Spinal cord (tissue), 10 donors: Measurements from ENCODE around the gene GPR45. TPM values are rescaled to one million over a fixed set of nuclear protein-coding genes. Genes with fewer than 3 reads are reported as not detected.
"Not testable (repeated sequence)": the region's sequence is repeated elsewhere in the genome, so short reads cannot be mapped to it uniquely, and the experiment has no call there.

ENCODE experiments used
- DNase-seq, 6 donors: peaks; one replicate each; pipeline versions ENCODE4 v3.0.0 to v3.0.0-alpha.2; 2013 to 2015; ENCODE audit warnings: low spot score in 6 of 6, low read depth in 4 of 6
- H3K27ac ChIP-seq: one replicate; pipeline ENCODE4 v1.5.1; 2013; ENCODE audit warnings: low read depth, low read length, control low read depth
- H3K27me3 ChIP-seq: one replicate; pipeline ENCODE4 v1.6.1; 2013; ENCODE audit warnings: low read length; ENCODE audit not compliant: control insufficient read depth, insufficient read depth
- H3K36me3 ChIP-seq: one replicate; pipeline ENCODE4 v1.6.1; 2013; ENCODE audit warnings: low read length; ENCODE audit not compliant: control insufficient read depth, insufficient read depth
- H3K4me1 ChIP-seq: one replicate; pipeline ENCODE4 v1.6.1; 2013; ENCODE audit warnings: low read length; ENCODE audit not compliant: control insufficient read depth, insufficient read depth
- H3K4me3 ChIP-seq: one replicate; pipeline ENCODE4 v1.5.1; 2013; ENCODE audit warnings: low read depth, low read length, control low read depth
- H3K9me3 ChIP-seq: one replicate; pipeline ENCODE4 v1.6.1; 2013; ENCODE audit warnings: low read length; ENCODE audit not compliant: control insufficient read depth, insufficient read depth
- WGBS: methylation state at CpG from one replicate; pipeline ENCODE4 v1.1.5; 2013; ENCODE audit warnings: missing lambda C conversion rate; ENCODE audit not compliant: insufficient coverage; 5-methylcytosine and 5-hydroxymethylcytosine counted together
- polyA plus RNA-seq, 2 donors: library from polyadenylated mRNA; unstranded; fragments of 120-200 nt; gene quantifications; one replicate each; pipeline ENCODE4 v1.2.1, GENCODE V29; 2013; ENCODE audit not compliant: insufficient read length in 2 of 2
- total RNA-seq, 2 donors: library from RNA; depleted of rRNA in 1 of 2; stranded (reverse); fragments of 120-200 nt in 1 of 2; fragments of >200 nt in 1 of 2; gene quantifications; one replicate each; pipeline versions ENCODE4 v1.2.3 to v1.2.4, GENCODE V29; 2013 to 2014
- donor health status: healthy.

GPR45 gene
- total and polyA plus RNA-seq, 4 donors, result 0.39 to 3.6 (median 2.3) TPM

DNA sequence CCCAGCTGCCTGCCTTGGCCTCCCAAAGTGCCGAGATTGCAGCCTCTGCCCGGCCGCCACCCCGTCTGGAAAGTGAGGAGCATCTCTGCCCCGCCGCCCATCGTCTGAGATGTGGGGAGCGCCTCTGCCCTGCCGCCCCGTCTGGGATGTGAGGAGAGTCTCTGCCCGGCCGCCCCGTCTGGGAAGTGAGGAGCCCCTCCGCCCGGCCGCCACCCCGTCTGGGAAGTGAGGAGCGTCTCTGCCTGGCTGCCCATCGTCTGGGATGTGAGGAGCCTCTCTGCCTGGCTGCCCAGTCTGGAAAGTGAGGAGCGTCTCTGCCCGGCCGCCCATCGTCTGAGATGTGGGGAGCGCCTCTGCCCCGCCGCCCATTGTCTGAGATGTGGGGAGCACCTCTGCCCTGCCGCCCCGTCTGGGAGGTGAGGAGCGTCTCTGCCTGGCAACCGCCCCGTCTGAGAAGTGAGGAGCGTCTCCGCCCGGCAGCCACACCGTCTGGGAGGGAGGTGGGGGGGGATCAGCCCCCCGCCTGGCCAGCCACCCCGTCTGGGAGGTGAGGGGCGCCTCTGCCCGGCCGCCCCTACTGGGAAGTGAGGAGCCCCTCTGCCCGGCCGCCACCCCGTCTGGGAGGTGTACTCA lies 9.6 kb downstream of the GPR45 start:
- H3K27me3 ChIP-seq, H3K27ac ChIP-seq, H3K36me3 ChIP-seq, H3K9me3 ChIP-seq, H3K4me1 ChIP-seq, H3K4me3 ChIP-seq, DNase-seq: not testable (repeated sequence)
- over 99% methylated on average over 18 of the region's 43 CpGs for WGBS

GRCh38 chr2:105252271-105252670 lies 10.7 kb downstream of the GPR45 start:
- Histone ChIP-seq H3K9me3 (no peaks in the 10 kb centered on the region), H3K4me3 (no peak overlapping the region), H3K4me1 (peaks cover 3% of the 10 kb centered on the region), H3K27ac (no peak overlapping the region), H3K27me3 (no peaks in the 10 kb centered on the region), H3K36me3 (no peaks in the 10 kb centered on the region)
- DNase-seq, result no peak
- WGBS, result 66% methylated on average over 2 of the region's 2 CpGs

DNA sequence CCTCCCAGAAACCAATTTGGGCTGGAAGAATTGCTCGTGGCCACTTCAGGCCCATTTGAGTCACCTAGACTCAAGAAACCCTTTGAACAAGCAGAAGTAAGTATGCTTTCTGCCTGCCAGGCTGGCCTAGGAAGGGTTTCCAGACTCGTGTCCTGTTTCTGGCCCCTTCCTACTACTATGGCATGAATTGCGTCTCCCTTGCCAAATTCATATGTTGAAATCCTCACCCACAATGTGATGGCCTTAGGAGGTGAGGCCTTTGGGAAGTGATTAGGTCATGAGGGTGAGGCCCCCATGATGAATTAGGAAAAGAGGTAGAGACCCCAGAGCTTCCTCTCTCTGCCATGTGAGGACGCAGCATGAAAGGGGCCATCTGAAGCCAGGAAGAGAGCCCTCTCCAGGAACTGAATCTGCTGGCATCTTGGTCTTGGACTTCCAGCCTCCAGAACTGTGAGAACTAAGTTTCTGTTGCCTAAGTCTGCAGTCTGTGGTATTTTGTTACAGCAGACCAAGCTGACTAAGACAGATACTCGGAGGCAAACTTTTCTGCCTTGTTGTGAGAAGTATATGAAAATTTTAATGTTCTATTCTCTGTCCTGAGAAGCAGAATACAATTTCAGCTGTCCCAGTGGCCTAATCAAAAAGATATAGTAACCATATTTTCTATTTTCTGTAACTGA lies 13.1 kb downstream of the GPR45 start:
- no peak overlapping the region for H3K27ac ChIP-seq
- 96% methylated on average over 3 of the region's 5 CpGs for WGBS
- no peaks in the 10 kb centered on the region for H3K27me3 ChIP-seq
- no peak overlapping the region for H3K4me3 ChIP-seq
- no peaks in the 10 kb centered on the region for H3K36me3 ChIP-seq
- no peaks in the 10 kb centered on the region for H3K9me3 ChIP-seq
- no peak for DNase-seq
- peaks cover under 1% of the 10 kb centered on the region for H3K4me1 ChIP-seq

- H3K4me1 ChIP-seq, result no peaks in the 10 kb centered on the region
- H3K27ac ChIP-seq, result no peak overlapping the region
- WGBS, result 88% methylated on average over 1 of the region's 2 CpGs
- H3K4me3 ChIP-seq, result no peak overlapping the region
- H3K9me3 ChIP-seq, result no peaks in the 10 kb centered on the region
- H3K27me3 ChIP-seq, result no peaks in the 10 kb centered on the region
- no peaks in the 10 kb centered on the region for H3K36me3 ChIP-seq
- DNase-seq, result no peak
Observed at GRCh38 chr2:105255979-105256378, 14.4 kb downstream of the GPR45 start.

- no peaks in the 10 kb centered on the region for H3K27me3 ChIP-seq
- no peak for DNase-seq
- H3K4me1 ChIP-seq, result no peaks in the 10 kb centered on the region
- H3K36me3 ChIP-seq, result no peaks in the 10 kb centered on the region
- 63% methylated on average over 8 of the region's 11 CpGs for WGBS
- H3K27ac ChIP-seq, result no peak overlapping the region
- no peak overlapping the region for H3K4me3 ChIP-seq
- no peaks in the 10 kb centered on the region for H3K9me3 ChIP-seq
Observed at GRCh38 chr2:105256431-105257047, 15.0 kb downstream of the GPR45 start.

DNA sequence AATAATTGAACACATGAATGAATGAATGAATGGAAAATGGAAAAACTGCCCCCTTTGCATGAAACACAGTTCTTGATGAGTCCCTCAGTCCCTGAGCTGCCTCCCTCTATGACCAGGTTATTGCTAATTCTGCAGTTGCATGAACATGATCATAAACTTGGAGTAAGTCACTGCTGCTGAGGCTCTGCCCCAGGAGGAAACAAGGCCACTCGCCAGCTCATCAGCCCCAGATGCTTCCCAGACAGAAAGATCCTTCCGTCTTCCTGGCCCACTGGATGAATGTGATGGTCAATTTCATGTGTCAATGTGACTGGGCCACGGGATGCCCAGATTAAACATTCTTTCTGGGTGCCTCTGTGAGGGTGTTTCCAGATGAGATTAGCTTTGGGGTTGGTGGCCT lies 16.4 kb downstream of the GPR45 start:
- H3K27me3 ChIP-seq, result no peaks in the 10 kb centered on the region
- H3K36me3 ChIP-seq, result no peaks in the 10 kb centered on the region
- H3K27ac ChIP-seq, result no peak overlapping the region
- H3K4me1 ChIP-seq, result no peaks in the 10 kb centered on the region
- no peak for DNase-seq
- no peaks in the 10 kb centered on the region for H3K9me3 ChIP-seq
- H3K4me3 ChIP-seq, result no peak overlapping the region
- WGBS, result 83% methylated on average over 1 of the region's 3 CpGs

DNA sequence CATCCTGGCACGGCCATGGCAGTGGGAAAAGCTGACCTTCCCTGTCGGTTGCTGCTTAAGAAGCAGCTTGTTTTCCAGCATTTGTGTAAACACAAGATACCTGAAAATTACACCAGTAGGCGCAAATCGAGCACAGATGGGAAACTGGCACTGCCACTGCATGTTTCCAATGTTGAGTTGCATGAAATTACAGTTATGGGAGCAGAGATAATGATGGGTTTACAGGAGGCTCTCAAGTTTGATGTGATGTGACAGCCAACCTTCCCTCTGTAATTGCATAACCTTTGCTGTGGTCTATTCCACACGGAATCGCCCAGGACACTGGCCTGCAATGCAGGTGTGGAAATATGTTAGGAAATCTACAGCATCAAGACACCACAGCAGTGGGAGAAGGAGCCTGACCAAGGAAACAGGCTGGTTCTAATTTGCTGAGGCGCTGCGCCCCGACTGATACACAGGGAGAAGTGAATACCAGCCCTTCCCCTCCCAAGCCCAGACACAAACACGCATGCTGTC lies 17.4 kb downstream of the GPR45 start:
- WGBS, result 81% methylated on average over 7 of the region's 10 CpGs
- H3K36me3 ChIP-seq, result no peaks in the 10 kb centered on the region
- no peak overlapping the region for H3K4me3 ChIP-seq
- no peak overlapping the region for H3K27ac ChIP-seq
- H3K4me1 ChIP-seq, result no peaks in the 10 kb centered on the region
- H3K27me3 ChIP-seq, result no peaks in the 10 kb centered on the region
- H3K9me3 ChIP-seq, result no peaks in the 10 kb centered on the region
- DNase-seq, result no peak

DNA sequence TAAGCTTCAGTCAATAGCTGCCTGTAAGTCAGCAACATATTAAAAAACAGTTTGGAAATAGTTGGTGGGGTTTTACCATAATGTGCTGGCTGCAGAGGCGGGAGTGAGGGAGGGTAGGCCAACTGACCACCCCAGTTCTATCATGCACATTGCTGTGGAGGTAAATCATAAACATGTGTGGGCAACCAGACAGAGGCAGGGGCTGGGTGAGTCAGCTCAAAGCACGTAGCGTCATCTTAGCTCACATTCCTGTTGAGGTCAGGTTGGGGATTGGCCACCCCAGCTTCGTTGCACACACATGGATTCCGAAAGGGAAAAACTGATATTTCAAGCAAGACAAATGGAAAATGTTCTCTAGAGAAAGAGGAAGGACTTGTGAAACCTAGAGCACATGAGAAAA lies 19.5 kb downstream of the GPR45 start:
- no peak overlapping the region for H3K4me3 ChIP-seq
- no peaks in the 10 kb centered on the region for H3K27me3 ChIP-seq
- WGBS, result 83% methylated on average over 5 of the region's 5 CpGs
- H3K4me1 ChIP-seq, result no peaks in the 10 kb centered on the region
- H3K36me3 ChIP-seq, result peaks cover 4% of the 10 kb centered on the region
- no peak for DNase-seq
- no peaks in the 10 kb centered on the region for H3K9me3 ChIP-seq
- H3K27ac ChIP-seq, result no peak overlapping the region

GRCh38 chr2:105262651-105263091 lies 21.1 kb downstream of the GPR45 start:
- peak in 3 of 6 donors; percentile 4 to 81 (median 41) for DNase-seq
- peaks cover 16% of the 10 kb centered on the region for H3K36me3 ChIP-seq
- H3K27me3 ChIP-seq, result no peaks in the 10 kb centered on the region
- H3K4me1 ChIP-seq, result no peaks in the 10 kb centered on the region
- 57% methylated on average over 8 of the region's 10 CpGs for WGBS
- H3K9me3 ChIP-seq, result no peaks in the 10 kb centered on the region
- H3K27ac ChIP-seq, result no peak overlapping the region
- no peak overlapping the region for H3K4me3 ChIP-seq
